Measurements from ENCODE around the gene HNRNPK. TPM values are rescaled to one million over a fixed set of nuclear protein-coding genes. Genes with fewer than 3 reads are reported as not detected.

Gene HNRNPK
- total and polyA plus RNA-seq, 2 donors from 2014 or later, result 290 to 483 TPM

GRCh38 chr9:83987402-83987791 lies 7.4 kb upstream of the HNRNPK start:
- TF ChIP-seq CTCF (IDR thresholded peaks at IDR 0.05; ENCODE audit: borderline replicate concordance, extremely low read depth, insufficient read depth), result no peak
- no peak overlapping the region for H3K4me3 ChIP-seq (ENCODE audit: low read length in 3 of 3)
- intact Hi-C loops (cut with DNase I), result no loop called here
- no peak for FAIRE-seq
- no peaks in the 10 kb centered on the region for H3K4me1 ChIP-seq (ENCODE audit: control insufficient read depth in 2 of 3, insufficient read depth in 2 of 3, low read depth in 1 of 3, low read length in 3 of 3)
- no peaks in the 10 kb centered on the region for H3K9me3 ChIP-seq (ENCODE audit: control insufficient read depth in 2 of 3, insufficient read depth in 1 of 3, low read length in 3 of 3)
- DNase-seq, result no peak
- no peak overlapping the region for H3K27ac ChIP-seq (ENCODE audit: low read depth in 2 of 2, low read length in 2 of 2)
- no peaks in the 10 kb centered on the region for H3K36me3 ChIP-seq (ENCODE audit: control insufficient read depth in 2 of 3, insufficient read depth in 3 of 3, low read length in 3 of 3)
- no peaks in the 10 kb centered on the region for H3K27me3 ChIP-seq (ENCODE audit: control insufficient read depth, insufficient read depth, low read length)
- no peak overlapping the region for H3K9ac ChIP-seq (ENCODE audit: low read length in 3 of 3)

- Histone ChIP-seq H3K36me3 (ENCODE audit: control insufficient read depth in 2 of 3, insufficient read depth in 3 of 3, low read length in 3 of 3) (no peaks in the 10 kb centered on the region), H3K9ac (ENCODE audit: low read length in 3 of 3) (no peak overlapping the region), H3K27me3 (ENCODE audit: control insufficient read depth, insufficient read depth, low read length) (no peaks in the 10 kb centered on the region), H3K4me1 (ENCODE audit: control insufficient read depth in 2 of 3, insufficient read depth in 2 of 3, low read depth in 1 of 3, low read length in 3 of 3) (no peaks in the 10 kb centered on the region), H3K4me3 (ENCODE audit: low read length in 3 of 3) (no peak overlapping the region), H3K9me3 (ENCODE audit: control insufficient read depth in 2 of 3, insufficient read depth in 1 of 3, low read length in 3 of 3) (no peaks in the 10 kb centered on the region), H3K27ac (ENCODE audit: low read depth in 2 of 2, low read length in 2 of 2) (no peak overlapping the region)
- intact Hi-C loops (cut with DNase I), result no loop called here
- DNase-seq, result no peak
- no peak for FAIRE-seq
- no peak for TF ChIP-seq CTCF (IDR thresholded peaks at IDR 0.05; ENCODE audit: borderline replicate concordance, extremely low read depth, insufficient read depth)
These were observed 6.9 kb upstream of the HNRNPK start for GRCh38 chr9:83986765-83987401.

GRCh38 chr9:83986195-83986594 lies 6.2 kb upstream of the HNRNPK start:
- Histone ChIP-seq H3K9ac (ENCODE audit: low read length in 3 of 3) (no peak overlapping the region), H3K27me3 (ENCODE audit: control insufficient read depth, insufficient read depth, low read length) (no peaks in the 10 kb centered on the region), H3K27ac (ENCODE audit: low read depth in 2 of 2, low read length in 2 of 2) (no peak overlapping the region), H3K4me3 (ENCODE audit: low read length in 3 of 3) (no peak overlapping the region), H3K9me3 (ENCODE audit: control insufficient read depth in 2 of 3, insufficient read depth in 1 of 3, low read length in 3 of 3) (no peaks in the 10 kb centered on the region), H3K4me1 (ENCODE audit: control insufficient read depth in 2 of 3, insufficient read depth in 2 of 3, low read depth in 1 of 3, low read length in 3 of 3) (no peaks in the 10 kb centered on the region), H3K36me3 (ENCODE audit: control insufficient read depth in 2 of 3, insufficient read depth in 3 of 3, low read length in 3 of 3) (no peaks in the 10 kb centered on the region)
- no peak for TF ChIP-seq CTCF (IDR thresholded peaks at IDR 0.05; ENCODE audit: borderline replicate concordance, extremely low read depth, insufficient read depth)
- intact Hi-C loops (cut with DNase I), result no loop called here
- no peak for FAIRE-seq
- DNase-seq, result no peak

Measured in kidney (tissue), 14 donors.